PC-3 (cell line): ENCODE measurements around the gene TMEM131.

Experiments used
- CTCF ChIP-seq: fragments of 300-600 bp; sonication (generic); conservative IDR thresholded peaks from 2 replicates; pipeline ENCODE4 v1.5.1; 2017; ENCODE audit warnings: antibody characterized with exemption, low read depth, mild to moderate bottlenecking, low read length
- EZH2 ChIP-seq: fragments of 300-600 bp; sonication (generic); IDR thresholded peaks from one replicate; pipeline ENCODE4 v1.6.1; 2017; ENCODE audit warnings: antibody characterized with exemption, mild to moderate bottlenecking, low read length; ENCODE audit not compliant: unreplicated experiment

- TF ChIP-seq CTCF: no peak
- TF ChIP-seq EZH2: no peak
Observed at GRCh38 chr2:97750017-97750416, 245.7 kb downstream of the TMEM131 start.
